ENCODE data around the gene CCDC88C.

CCDC88C gene

GRCh38 chr14:91392623-91393303 is 24.9 kb downstream of the CCDC88C start:
- Histone ChIP-seq H4K20me1 (peaks cover 41 to 100% (median 93%) of the 10 kb centered on the region in 11 experiments; a peak in 21 of 22 replicates), H3K27ac (peak overlapping the region in 5 of 11 experiments; percentile 28 to 83 (median 51); a peak in 9 of 22 replicates), H3K4me1 (peaks cover 86 to 100% (median 100%) of the 10 kb centered on the region in 10 experiments), H3K9ac (peak overlapping the region in 7 of 11 experiments; percentile 6 to 40 (median 19); a peak in 7 of 22 replicates), H3K4me2 (peak overlapping the region; percentile 72 to 96 (median 91)), H3K27me3 (peaks cover 0 to 11% (median 0%) of the 10 kb centered on the region in 11 experiments; a peak in 1 of 22 replicates), H3K4me3 (no peak overlapping the region), H3K9me3 (replicated peaks in 1 of 11) (no peaks in the 10 kb centered on the region), H3K36me3 (peaks cover 0 to 12% (median 0%) of the 10 kb centered on the region in 11 experiments; a peak in 1 of 22 replicates)
- no peak for TF ChIP-seq Cebpa-rat (IDR thresholded peaks at IDR 0.05)

DNA sequence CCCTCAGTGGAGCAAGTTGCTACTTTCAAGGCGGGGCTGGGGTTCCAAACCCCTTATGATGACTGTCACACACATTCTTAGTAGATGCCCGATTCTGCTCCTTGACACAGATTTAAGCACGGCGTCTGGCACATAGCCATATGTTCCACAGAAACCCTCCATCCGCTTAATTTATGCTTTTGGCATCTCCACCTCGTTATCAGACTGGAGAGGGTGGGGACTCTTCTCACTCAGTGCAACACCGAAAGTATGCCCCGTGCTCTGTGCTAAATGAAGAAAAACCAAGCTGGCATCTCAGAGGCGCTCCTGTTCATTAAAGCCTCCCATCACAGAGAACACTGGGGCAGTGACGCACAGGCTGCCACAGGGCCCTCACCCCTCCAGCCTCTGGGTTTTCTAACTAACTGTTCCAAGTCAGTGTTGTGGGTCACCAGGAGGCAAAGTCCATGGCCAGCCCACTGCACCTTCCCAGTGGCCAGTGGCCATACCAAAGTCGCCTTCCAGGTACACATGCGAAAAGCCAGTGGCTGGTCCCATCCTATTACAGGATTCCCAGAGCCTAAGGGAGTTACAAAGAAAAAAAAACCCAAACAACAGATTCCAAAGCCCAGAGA is 27.3 kb downstream of the CCDC88C start:
- Histone ChIP-seq H3K27ac (peak overlapping the region in 5 of 11 experiments; percentile 3 to 39 (median 20); a peak in 5 of 22 replicates), H4K20me1 (peaks cover 39 to 100% (median 97%) of the 10 kb centered on the region in 11 experiments; a peak in 21 of 22 replicates), H3K4me2 (peak overlapping the region; percentile 43 to 96 (median 91); a peak in 20 of 22 replicates), H3K4me3 (no peak overlapping the region), H3K4me1 (peaks cover 75 to 100% (median 96%) of the 10 kb centered on the region in 10 experiments), H3K27me3 (peaks cover 0 to 11% (median 0%) of the 10 kb centered on the region in 11 experiments; a peak in 1 of 22 replicates), H3K9ac (no peak overlapping the region), H3K36me3 (0 out of 22 replicates have a peak, but pooled peaks cover 0 to 8% (median 0%) of the 10 kb centered on the region in 11 experiments), H3K9me3 (replicated peaks in 1 of 11) (no peaks in the 10 kb centered on the region)
- no peak for TF ChIP-seq Cebpa-rat (IDR thresholded peaks at IDR 0.05)

DNA sequence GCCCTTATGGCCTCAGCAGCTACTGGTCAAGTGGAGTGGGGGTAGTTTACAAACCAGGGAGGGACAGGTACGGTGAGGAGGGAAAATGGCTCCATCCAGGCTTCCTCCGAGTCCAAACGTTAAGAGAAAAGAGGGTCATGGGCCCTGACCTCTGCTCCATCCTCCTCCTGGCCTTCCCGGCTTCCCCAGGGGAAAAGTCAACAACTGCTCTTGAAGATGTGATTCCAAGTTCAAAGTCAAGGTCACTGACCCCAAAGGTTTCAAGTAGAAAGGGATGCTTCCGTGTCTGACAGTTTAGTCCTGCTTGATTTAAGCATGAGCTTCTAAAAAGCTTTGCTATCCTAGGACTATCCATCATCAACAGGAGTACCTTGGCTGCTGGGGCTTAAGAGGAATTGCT is 28.5 kb downstream of the CCDC88C start:
- peaks cover 65 to 100% (median 94%) of the 10 kb centered on the region in 10 experiments for H3K4me1 ChIP-seq

GRCh38 chr14:91388551-91388975 is 29.1 kb downstream of the CCDC88C start:
- peaks cover 59 to 100% (median 93%) of the 10 kb centered on the region in 10 experiments for H3K4me1 ChIP-seq
- TF ChIP-seq Cebpa-rat (IDR thresholded peaks at IDR 0.05): no peak
- H3K4me2 ChIP-seq: peak overlapping the region; percentile 92 to 99 (median 96)
- peak overlapping the region in 10 of 11 experiments; percentile 33 to 75 (median 63); a peak in 20 of 22 replicates for H3K27ac ChIP-seq
- H3K4me3 ChIP-seq: peak overlapping the region in 9 of 10 experiments; percentile 10 to 55 (median 31); a peak in 11 of 20 replicates
- peaks cover 0 to 11% (median 0%) of the 10 kb centered on the region in 11 experiments; a peak in 1 of 22 replicates for H3K27me3 ChIP-seq
- 0 out of 22 replicates have a peak, but pooled peaks cover 0 to 8% (median 0%) of the 10 kb centered on the region in 11 experiments for H3K36me3 ChIP-seq
- H4K20me1 ChIP-seq: peaks cover 37 to 100% (median 99%) of the 10 kb centered on the region in 11 experiments; a peak in 21 of 22 replicates
- H3K9me3 ChIP-seq (replicated peaks in 1 of 11): no peaks in the 10 kb centered on the region
- H3K9ac ChIP-seq: peak overlapping the region in 9 of 11 experiments; percentile 53 to 67 (median 61); a peak in 16 of 22 replicates

More for the DNA sequence above, 28.5 kb downstream of the CCDC88C start:
- peaks cover 37 to 100% (median 98%) of the 10 kb centered on the region in 11 experiments; a peak in 21 of 22 replicates for H4K20me1 ChIP-seq
- H3K27me3 ChIP-seq: peaks cover 0 to 11% (median 0%) of the 10 kb centered on the region in 11 experiments; a peak in 1 of 22 replicates
- peak overlapping the region in 10 of 11 experiments; percentile 1 to 75 (median 63); a peak in 18 of 22 replicates for H3K27ac ChIP-seq
- peak overlapping the region in 2 of 10 experiments; percentile 7 to 9; a peak in 1 of 20 replicates for H3K4me3 ChIP-seq
- H3K9ac ChIP-seq: peak overlapping the region in 9 of 11 experiments; percentile 17 to 67 (median 61); a peak in 13 of 22 replicates
- H3K36me3 ChIP-seq: 0 out of 22 replicates have a peak, but pooled peaks cover 0 to 8% (median 0%) of the 10 kb centered on the region in 11 experiments
- no peak for TF ChIP-seq Cebpa-rat (IDR thresholded peaks at IDR 0.05)
- H3K4me2 ChIP-seq: peak overlapping the region; percentile 92 to 99 (median 96)
- no peaks in the 10 kb centered on the region for H3K9me3 ChIP-seq (replicated peaks in 1 of 11)

DNA sequence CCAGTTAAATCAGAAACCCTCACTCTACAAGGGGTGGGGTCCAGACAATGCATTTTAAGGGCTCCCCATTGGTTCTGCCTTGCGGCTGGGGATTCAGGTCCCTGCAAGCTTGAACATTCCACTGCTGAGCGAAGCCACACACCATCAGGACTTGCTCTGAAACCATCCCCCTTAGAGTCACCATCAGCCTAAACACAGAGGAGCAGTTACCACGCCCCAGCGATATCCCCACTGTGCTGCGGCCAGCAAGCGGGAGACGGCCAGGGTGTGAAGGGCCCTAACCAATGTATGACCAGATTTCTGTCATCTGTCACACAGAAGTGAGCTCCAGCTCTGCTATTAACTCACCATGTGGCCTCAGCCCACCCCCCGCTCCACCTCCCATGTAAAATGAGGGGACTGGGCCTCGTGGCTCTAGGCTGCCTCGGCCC is 29.7 kb downstream of the CCDC88C start:
- Histone ChIP-seq H3K4me3 (peak overlapping the region in 9 of 10 experiments; percentile 10 to 55 (median 31); a peak in 10 of 20 replicates), H3K27me3 (peaks cover 0 to 7% (median 0%) of the 10 kb centered on the region in 11 experiments; a peak in 1 of 22 replicates), H3K9me3 (replicated peaks in 1 of 11) (no peaks in the 10 kb centered on the region), H3K4me1 (peaks cover 53 to 100% (median 93%) of the 10 kb centered on the region in 10 experiments), H3K9ac (peak overlapping the region in 9 of 11 experiments; percentile 53 to 67 (median 61); a peak in 16 of 22 replicates), H3K4me2 (peak overlapping the region; percentile 92 to 99 (median 96)), H3K36me3 (0 out of 22 replicates have a peak, but pooled peaks cover 0 to 8% (median 0%) of the 10 kb centered on the region in 11 experiments), H3K27ac (peak overlapping the region in 10 of 11 experiments; percentile 33 to 75 (median 63); a peak in 19 of 22 replicates), H4K20me1 (peaks cover 34 to 100% (median 99%) of the 10 kb centered on the region in 11 experiments; a peak in 21 of 22 replicates)
- no peak for TF ChIP-seq Cebpa-rat (IDR thresholded peaks at IDR 0.05)

GRCh38 chr14:91387169-91387835 is 30.3 kb downstream of the CCDC88C start:
- Histone ChIP-seq H4K20me1 (peaks cover 29 to 100% (median 99%) of the 10 kb centered on the region in 11 experiments; a peak in 21 of 22 replicates), H3K27ac (peak overlapping the region in 7 of 11 experiments; percentile 6 to 75 (median 63); a peak in 10 of 22 replicates), H3K4me1 (peaks cover 46 to 100% (median 93%) of the 10 kb centered on the region in 10 experiments), H3K9me3 (replicated peaks in 1 of 11) (no peaks in the 10 kb centered on the region), H3K9ac (peak overlapping the region in 6 of 11 experiments; percentile 0 to 67 (median 62); a peak in 8 of 22 replicates), H3K36me3 (0 out of 22 replicates have a peak, but pooled peaks cover 0 to 8% (median 0%) of the 10 kb centered on the region in 11 experiments), H3K4me3 (peak overlapping the region in 1 of 10 experiments; percentile 10; a peak in 1 of 20 replicates), H3K27me3 (peaks cover 0 to 7% (median 0%) of the 10 kb centered on the region in 11 experiments; a peak in 1 of 22 replicates), H3K4me2 (peak overlapping the region; percentile 92 to 99 (median 96))
- TF ChIP-seq Cebpa-rat (IDR thresholded peaks at IDR 0.05): no peak

DNA sequence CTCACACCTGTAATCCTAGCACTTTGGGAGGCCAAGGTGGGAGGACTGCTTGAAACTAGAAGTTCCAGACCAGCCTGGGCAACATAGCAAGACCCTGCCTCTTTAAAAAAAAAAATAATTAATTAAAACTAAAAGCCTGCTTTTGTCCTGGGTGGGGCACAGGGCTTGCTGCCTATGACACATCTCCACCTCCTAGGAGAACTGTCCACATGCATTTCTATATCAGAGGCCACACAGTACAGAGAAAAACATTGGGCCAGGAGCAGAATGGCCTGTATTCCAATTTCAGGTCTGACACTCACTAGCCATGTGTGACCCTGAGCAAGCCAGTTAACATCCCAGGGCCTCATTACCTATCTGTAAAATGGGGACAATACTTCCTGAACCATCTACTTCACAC is 31.9 kb downstream of the CCDC88C start:
- no peak overlapping the region for H3K4me3 ChIP-seq
- H3K4me2 ChIP-seq: peak overlapping the region in 4 of 11 experiments; percentile 15 to 93 (median 30); a peak in 5 of 22 replicates
- H3K36me3 ChIP-seq: 0 out of 22 replicates have a peak, but pooled peaks cover 0 to 5% (median 0%) of the 10 kb centered on the region in 11 experiments
- H3K4me1 ChIP-seq: peaks cover 44 to 100% (median 93%) of the 10 kb centered on the region in 10 experiments
- peaks cover 0 to 7% (median 0%) of the 10 kb centered on the region in 11 experiments; a peak in 1 of 22 replicates for H3K27me3 ChIP-seq
- H3K9ac ChIP-seq: no peak overlapping the region
- no peak overlapping the region for H3K27ac ChIP-seq
- TF ChIP-seq Cebpa-rat (IDR thresholded peaks at IDR 0.05): no peak
- H3K9me3 ChIP-seq (replicated peaks in 1 of 11): no peaks in the 10 kb centered on the region
- H4K20me1 ChIP-seq: peaks cover 28 to 100% (median 99%) of the 10 kb centered on the region in 11 experiments; a peak in 21 of 22 replicates

Measured in BLaER1 treated with 17β-estradiol and CSF1 and Interleukin-3, amounts not matched to agents 10 nM and 100 nM (cell line).